Fibroblast of the conjunctiva (primary cell): ENCODE results near the gene AKIRIN2.

Experiments
- DNase-seq: peaks from one replicate; pipeline ENCODE4 v3.0.0-alpha.2; 2010; ENCODE audit warnings: low read depth

Gene AKIRIN2

GRCh38 chr6:87654875-87655454 is 47.1 kb downstream of the AKIRIN2 start:
- DNase-seq, result no peak

DNA sequence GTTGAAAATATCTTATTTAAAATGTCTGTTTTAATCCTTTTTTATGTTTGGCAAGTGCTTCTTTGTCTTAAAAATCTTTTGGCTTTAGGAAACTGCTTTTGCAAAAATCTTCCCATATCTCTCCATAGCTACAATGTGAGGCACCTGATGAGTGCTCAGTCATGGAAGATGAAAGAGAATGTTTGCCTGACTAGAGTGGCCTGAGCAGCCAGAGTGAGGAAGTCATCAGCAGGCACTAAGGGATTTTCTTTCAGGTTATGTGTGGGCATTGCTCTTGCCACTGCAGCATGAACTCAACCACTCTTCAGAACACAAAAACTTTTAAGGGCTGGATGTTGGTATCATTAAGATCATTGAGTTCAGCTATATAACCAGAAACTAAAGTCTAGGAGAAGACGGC is 47.9 kb downstream of the AKIRIN2 start:
- no peak for DNase-seq

- no peak for DNase-seq
Observed at GRCh38 chr6:87653074-87653962, 48.7 kb downstream of the AKIRIN2 start.

GRCh38 chr6:87645080-87645479 is 57.0 kb downstream of the AKIRIN2 start:
- DNase-seq, result no peak

- DNase-seq, result no peak
Observed at GRCh38 chr6:87641065-87641692, 60.9 kb downstream of the AKIRIN2 start.

- DNase-seq, result no peak
Observed at GRCh38 chr6:87639373-87639772, 62.7 kb downstream of the AKIRIN2 start.

DNA sequence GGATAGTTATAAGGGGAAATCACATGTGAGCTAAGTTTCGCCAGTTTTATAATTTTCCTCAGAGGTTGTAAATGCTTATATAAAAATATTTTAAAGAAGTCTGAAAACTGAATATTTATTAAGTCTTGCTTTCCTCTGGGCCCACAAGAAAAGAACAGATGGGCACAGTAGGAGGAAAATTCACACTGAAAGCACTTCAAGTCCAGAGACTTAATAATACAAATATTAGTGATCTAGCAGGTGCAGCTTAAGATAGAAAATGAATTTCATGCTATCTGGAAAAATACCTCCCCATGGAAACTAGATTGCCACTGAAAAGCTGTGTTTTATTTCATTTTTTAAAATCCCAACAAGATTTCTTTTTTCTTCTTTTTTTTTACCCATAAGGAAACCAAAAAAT is 64.9 kb downstream of the AKIRIN2 start:
- DNase-seq, result no peak

DNA sequence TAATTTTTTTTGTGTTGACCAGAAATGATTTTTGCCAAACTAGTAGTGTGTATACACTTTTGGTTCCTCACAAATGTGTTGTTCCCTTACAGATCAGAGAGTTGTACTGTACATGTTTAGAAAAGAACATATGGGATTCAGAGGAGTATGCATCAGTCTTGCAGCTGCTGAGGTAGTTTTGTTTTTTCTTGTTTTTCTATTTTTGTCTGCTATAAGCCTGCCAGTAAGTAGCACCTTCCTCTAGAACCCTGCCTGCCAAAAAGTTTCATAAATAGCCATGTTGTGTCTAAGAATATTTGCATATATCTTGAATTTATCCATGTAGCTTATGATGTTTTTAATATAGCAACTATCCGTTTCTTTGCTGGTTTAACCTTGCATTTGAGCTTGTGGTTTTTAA is 65.7 kb downstream of the AKIRIN2 start:
- no peak for DNase-seq

- no peak for DNase-seq
Observed at GRCh38 chr6:87633851-87634250, 68.2 kb downstream of the AKIRIN2 start.

DNA sequence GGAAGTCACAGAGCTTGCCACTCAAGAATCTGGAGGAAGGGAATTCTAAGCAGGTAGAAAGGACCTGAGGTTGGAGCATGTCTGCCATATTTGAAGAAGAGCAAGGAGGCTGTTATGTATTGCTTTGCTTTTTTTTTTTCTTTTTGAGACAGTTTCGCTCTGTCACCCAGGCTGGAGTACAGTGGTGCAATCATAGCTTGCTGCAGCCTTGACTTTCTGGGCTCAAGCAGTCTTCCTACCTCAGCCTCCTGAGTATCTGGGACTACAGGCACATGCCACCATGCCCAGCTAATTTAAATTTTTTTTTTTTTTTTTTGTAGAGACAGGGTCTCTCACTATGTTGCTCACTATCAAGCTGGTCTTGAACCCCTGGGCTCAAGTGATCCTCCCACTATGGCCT is 71.3 kb downstream of the AKIRIN2 start:
- no peak for DNase-seq

GRCh38 chr6:87628881-87629280 is 73.2 kb downstream of the AKIRIN2 start:
- DNase-seq, result no peak

GRCh38 chr6:87628424-87628823 is 73.6 kb downstream of the AKIRIN2 start:
- no peak for DNase-seq
